Fibroblast of skin of right biceps (primary cell): ENCODE results near the gene CDC42BPB.

Source experiments
- DNase-seq: peaks from one replicate; pipeline ENCODE4 v3.0.0-alpha.2; 2013

The CDC42BPB gene

GRCh38 chr14:103093856-103094405 is 36.6 kb upstream of the CDC42BPB start:
- no peak for DNase-seq

- no peak for DNase-seq
These were observed 34.5 kb upstream of the CDC42BPB start for GRCh38 chr14:103091883-103092222.

- DNase-seq: peak; percentile 40
These were observed 33.9 kb upstream of the CDC42BPB start for GRCh38 chr14:103091041-103091882.

- no peak for DNase-seq
These were observed 33.2 kb upstream of the CDC42BPB start for GRCh38 chr14:103090481-103091020.

GRCh38 chr14:103089386-103090335 is 32.3 kb upstream of the CDC42BPB start:
- DNase-seq: no peak

GRCh38 chr14:103088921-103089320 is 31.6 kb upstream of the CDC42BPB start:
- DNase-seq: no peak

- DNase-seq: no peak
These were observed 30.0 kb upstream of the CDC42BPB start for GRCh38 chr14:103087343-103087835.

DNA sequence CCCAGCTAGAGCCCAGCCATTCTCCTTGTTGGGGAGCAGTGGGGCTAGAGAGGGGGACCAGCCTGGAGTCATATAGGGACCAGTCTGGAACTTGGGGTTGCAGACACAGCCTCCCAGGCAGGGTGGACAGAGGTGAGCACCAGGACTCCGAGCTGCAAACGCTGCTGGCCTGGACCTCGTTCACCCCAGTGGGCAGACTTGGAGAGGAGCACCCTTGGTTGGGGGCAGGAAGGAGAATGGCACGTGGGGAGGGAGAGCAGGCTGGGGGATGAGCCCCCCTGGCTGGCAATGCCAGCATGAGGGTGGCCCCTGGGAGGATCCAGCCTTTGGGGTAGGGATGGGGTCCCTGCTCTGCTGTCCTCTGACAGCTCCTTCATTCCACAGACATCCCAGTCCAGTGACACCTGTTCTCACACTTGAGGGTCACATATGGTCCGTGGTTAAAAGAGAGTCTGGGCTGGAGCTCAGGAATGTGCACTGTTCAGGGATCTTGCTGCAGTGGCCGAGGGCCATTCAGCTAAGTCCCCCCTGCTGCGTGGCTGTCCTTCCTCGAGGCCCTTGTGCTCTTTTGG is 29.5 kb upstream of the CDC42BPB start:
- no peak for DNase-seq

DNA sequence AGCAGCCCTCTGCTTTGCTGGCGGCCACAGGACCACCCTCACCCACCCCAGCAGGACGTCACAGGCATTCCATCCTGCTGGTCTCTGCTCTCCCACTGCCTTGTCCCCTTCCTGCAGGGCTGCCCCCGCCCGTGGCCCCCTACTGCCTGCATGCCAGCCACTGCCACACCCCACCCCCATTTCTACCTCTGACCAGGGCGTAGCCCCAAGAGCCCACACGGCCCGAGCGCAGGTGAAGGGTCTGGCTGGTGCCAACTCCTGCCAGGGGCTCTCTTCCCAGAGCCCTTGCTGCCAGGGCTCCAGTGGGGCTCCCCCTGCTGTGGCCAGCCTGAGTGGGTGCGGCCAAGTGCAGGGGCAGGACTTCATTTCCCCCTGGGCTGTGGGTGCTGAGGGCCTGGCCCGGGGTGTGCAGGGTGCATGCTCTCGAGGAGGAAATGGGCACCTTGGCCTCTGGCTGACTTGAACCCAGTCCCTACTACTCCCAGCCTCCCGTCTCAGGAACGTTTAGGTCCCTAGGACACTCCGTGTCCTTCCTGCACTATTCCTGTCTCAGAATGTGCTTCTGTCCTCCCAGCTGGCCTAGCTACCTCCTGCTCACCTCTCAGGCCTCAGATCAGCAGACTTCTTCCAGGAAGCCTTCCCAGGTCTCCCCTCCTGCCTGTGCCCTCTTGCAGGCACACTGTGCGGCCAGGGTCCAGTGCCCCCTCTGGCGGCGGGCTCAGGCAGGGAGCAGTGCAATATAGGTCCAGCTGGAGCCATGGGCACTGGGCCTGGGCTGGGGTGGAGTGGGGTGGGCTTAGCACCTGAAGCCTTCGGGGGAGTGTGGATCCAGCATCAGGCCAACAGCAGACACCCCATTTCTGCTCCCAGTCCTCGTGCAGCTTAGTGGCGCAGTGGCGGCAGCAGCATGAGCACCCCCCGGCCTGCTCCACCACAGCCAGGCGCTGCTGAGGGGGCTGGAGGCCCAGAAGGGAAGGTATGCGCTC is 28.1 kb upstream of the CDC42BPB start:
- no peak for DNase-seq

- DNase-seq: no peak
These were observed 26.9 kb upstream of the CDC42BPB start, which contains the start of gene LBHD2 for GRCh38 chr14:103084021-103084919. TSS of gene LBHD2 (plus strand) at chr14:103084210. CDS start at chr14:103086013, 1,803 bp downstream.

- DNase-seq: no peak
These were observed 24.6 kb upstream of the CDC42BPB start for GRCh38 chr14:103081951-103082350.

GRCh38 chr14:103078860-103079587 is 21.7 kb upstream of the CDC42BPB start:
- DNase-seq: no peak

- peak; percentile 75 for DNase-seq
These were observed 21.0 kb upstream of the CDC42BPB start for GRCh38 chr14:103078420-103078749.

DNA sequence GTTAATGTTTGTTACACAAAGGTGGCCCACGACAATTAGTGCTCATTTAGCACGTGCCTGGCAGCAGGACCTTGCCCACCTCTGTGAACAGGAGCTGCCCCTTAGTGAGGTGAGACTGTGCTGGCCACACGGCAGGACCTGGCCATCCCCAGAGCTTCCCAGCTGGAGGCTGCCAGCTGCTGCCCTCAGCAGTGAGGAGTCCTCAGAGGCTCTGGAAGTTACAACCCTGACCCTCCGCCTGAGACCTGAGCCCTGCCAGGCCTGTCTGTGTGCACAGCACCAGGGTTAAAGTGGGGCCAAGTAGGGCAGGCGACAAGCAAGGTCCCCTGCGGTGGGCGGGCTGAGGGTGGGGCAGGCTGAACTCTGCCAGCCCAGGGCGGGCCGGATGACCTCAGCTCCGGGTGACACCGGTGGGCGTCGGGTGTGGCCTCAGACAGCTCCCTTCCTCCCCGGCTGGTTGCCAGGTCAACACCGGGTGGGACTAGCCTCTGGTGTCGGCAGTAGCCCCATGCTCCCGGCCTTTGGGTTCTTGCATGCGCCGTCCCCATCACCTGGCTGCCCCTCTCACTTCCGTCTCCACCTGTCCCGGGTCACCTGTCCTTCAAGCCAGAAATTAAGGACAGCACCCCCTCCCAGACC is 17.5 kb upstream of the CDC42BPB start:
- no peak for DNase-seq

GRCh38 chr14:103073876-103074728 is 16.8 kb upstream of the CDC42BPB start:
- no peak for DNase-seq

GRCh38 chr14:103073367-103073875 is 16.1 kb upstream of the CDC42BPB start:
- no peak for DNase-seq

DNA sequence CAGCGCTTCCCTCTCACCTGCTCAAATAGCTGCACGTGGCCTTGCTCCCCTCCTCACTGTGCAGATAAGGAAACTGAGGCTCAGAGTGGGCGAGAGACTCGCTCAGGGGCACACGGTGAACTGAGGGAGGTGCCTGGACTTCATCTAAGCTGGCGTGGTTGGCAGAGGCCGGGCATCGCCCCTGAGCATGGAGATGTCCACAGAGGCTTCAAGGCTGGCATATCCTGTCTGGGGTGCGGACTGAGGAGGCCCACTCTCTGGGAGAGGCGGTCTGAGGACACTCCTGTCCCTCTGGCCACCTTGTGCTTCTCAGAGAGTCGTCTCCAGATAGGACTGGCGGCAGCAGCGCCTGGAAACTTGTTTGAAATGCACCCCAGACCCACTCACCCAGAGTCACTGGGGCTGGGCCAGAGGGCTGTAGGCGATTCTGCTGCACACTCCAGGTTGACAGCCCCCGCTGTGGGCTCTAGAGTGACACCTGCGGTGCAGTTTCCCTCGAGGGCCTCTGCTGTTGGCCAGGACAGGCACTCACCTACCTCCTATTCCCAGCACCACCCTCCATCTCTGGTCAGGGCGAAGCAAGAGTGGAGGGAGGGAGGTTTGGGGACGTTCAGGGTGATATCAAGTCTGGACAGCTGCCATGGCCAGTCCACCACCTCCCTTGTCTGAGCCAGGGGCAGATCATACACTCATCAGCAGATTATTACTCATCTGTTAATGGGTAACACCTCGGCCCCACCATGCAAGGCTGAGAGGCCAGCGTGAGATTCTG is 15.4 kb upstream of the CDC42BPB start:
- no peak for DNase-seq
